GM21786 (cell line): ENCODE results near the gene TMEM244.
"Not testable (repeated sequence)": the region's sequence is repeated elsewhere in the genome, so short reads cannot be mapped to it uniquely, and the experiment has no call there.

Experiments used
- ATAC-seq: cut with Tn5 transposase; IDR thresholded peaks from one replicate; pipeline ENCODE4 v1.9.1; 2021; ENCODE audit not compliant: unreplicated experiment

The TMEM244 gene

DNA sequence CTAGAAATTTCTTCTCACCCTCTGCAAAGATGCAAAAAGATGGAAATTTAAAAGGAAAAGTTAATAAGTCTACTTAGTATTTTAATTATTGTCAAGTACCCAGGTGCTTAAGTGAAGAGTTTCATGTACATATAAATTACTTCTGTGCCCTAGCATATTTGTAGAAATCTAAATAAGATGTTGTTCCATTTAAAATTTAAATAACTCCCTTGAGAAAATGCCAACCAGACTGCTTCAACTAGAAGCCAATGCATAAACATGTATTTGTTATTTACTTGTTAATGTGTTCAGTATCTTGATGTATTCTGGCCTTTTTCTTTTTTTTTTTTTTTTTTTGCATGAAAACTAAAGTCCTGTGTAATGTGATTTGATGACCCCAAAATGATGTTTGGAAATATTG lies 6.3 kb upstream of the TMEM244 start:
- ATAC-seq = no peak

GRCh38 chr6:129866688-129867087 lies 5.6 kb upstream of the TMEM244 start:
- ATAC-seq = no peak

GRCh38 chr6:129866256-129866655 lies 5.1 kb upstream of the TMEM244 start:
- ATAC-seq = no peak

- ATAC-seq = no peak
These were observed 3.9 kb upstream of the TMEM244 start for GRCh38 chr6:129865013-129865412.

DNA sequence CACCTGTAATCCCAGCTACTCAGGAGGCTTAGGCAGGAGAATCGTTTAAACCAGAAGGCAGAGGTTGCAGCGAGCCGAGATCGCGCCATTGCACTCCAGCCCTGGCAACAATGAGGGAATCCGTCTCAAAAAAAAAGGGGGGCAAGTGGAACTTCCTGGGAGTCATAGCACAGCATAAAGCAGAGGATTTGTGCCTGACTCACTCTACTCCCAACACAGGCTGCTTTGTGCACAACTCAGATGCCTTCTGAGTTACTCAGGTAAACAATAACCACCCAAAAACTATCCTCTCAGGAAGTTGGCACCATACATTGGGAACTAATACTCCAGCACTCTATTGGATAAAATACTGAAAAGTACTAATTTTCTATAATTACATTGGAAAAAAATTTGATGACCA lies 2.5 kb upstream of the TMEM244 start:
- no peak for ATAC-seq

- no peak for ATAC-seq
These were observed 1.6 kb downstream of the TMEM244 start for GRCh38 chr6:129859524-129859923.

DNA sequence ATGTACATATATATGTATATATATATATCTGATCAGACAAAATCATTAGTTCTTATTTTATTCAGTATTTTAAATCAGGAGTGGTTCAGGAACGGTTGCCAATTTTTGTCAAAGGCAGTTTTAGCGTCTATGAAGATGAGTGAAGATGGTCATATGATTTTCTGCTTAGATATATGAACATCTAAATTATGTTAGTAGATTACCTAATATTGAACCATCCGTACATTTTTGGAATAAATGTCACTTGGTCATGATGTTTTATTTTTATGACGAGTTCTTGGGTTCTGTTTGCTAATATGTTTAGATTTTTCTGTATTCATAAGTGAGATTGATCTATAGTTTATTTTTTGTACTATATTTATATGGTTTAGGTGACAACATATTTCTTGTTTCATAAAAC lies 3.3 kb downstream of the TMEM244 start:
- no peak for ATAC-seq

DNA sequence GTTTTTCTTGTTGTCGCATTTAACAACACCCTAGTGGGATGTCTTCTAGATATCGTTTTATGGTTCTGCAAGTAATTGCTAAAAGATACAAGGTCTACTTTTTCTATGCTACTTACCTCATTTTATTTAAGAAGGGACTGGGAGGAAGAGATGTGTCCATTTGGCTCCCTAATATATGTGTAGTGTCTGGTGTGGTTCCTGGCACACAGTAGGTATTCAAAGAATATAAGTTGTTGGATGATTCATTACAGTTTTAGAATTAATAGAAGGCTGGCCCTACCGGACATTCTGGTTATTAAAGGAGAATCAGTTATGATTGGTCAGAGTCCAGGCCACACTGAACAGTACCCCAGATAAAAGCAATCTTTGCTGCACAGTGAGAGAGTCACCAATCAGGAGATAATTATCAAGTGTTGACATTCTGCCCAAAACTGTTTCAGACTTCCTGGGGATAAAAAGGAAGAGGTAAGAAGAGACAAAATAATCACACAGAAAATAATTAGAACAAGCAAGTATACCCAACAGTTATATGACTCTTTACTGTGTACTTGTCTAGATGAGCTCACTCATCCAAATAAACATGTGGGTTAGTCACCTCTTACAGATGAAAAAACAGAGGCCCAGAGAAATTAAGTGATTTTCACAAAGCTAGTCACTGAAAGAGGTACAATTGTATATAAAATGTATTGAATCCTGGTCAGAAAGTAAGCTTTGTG lies 7.0 kb downstream of the TMEM244 start:
- ATAC-seq = no peak

DNA sequence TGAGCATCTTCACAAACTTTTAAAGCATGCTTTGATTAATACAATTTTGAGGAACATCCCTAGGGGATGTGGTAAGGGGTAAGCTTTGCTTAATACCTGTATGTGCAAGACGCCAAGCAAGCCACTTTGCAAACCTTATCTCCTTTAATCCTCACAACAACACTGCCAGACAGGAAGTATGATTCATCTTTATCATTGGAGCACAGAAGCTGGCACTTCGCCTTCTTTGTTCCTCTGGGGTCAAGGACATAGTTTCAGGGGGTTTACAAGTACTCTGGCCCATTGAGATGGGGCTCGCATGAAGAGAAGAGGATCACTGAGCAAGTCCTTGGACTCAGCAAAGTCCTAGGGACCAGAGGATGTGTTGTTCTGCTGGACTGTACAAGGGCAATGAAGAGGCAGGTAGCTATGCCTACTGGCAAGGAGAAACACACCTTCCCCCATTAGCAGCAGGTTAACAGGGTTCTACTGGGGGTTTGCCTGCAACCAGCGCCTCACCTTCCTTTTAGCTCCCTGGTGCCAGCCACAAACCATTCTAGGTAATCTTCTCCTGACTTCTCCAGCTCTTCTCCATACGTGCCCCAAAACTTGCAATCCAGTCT lies 8.8 kb downstream of the TMEM244 start:
- no peak for ATAC-seq

- ATAC-seq = no peak
These were observed 11.7 kb downstream of the TMEM244 start for GRCh38 chr6:129849456-129849855.

DNA sequence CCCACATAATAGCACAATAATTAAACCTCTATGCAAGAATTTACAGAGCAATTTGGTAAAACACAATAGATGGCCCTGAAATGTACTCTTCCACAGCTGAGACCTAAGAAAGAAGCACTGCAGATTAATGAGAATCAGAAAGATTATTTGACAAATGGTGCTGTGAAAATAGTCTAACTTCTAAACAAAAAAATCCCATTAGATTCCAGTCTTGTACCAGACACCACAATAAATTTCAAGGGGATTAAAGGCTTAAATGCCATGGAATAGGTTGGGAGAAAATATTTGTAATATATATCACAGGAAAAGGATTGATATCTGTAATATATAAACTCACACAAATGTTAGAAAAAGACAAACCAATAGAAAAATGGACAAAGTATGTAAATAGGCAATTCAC lies 14.4 kb downstream of the TMEM244 start:
- ATAC-seq = no peak

DNA sequence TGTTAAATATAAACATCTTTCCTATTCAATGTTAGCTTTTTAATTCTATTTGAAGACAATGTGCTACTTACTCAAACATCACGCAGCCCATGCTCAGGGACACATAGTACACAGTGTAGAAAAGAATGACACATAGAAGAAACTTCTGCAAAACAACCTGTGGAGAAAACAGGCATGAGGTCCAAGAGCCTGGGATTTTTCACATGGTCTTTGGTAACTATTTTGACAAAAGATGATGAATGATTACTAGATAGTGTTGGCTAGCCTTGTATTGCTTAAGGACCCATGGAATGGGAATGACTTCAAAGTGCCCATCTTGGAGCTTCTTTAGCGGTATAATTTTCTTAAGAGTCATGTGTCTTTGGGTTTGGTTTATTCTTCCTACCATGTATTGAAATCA lies 15.4 kb downstream of the TMEM244 start:
- no peak for ATAC-seq

GRCh38 chr6:129844118-129844891 lies 16.8 kb downstream of the TMEM244 start:
- no peak for ATAC-seq

GRCh38 chr6:129843573-129843972 lies 17.5 kb downstream of the TMEM244 start:
- ATAC-seq = no peak

DNA sequence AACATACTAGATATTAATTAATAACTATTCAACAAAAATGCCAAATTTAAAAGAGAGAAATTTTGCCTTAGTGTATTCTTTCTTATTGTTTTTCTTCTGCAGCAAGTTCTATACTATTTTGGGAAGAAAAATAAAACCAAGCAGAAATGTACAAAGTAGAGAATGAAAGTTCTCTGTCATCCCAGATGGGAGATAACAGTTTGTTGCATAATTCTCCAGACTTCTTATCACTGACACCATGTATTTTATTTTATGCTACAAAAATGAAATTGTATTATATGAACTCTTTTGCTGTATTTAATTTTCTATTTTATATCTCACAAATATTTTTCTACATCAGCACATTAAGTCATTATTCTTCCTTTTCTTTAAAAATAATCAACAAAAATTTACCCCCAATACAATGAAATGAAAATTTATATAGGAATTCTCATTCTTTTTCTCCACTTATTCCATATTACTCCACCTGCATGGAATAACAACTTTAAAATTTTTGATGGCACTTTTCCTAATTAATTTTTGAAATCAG lies 18.2 kb downstream of the TMEM244 start:
- no peak for ATAC-seq

GRCh38 chr6:129842137-129842536 lies 19.0 kb downstream of the TMEM244 start:
- no peak for ATAC-seq

- ATAC-seq = not testable (repeated sequence)
These were observed 21.6 kb downstream of the TMEM244 start for GRCh38 chr6:129839562-129839961.

GRCh38 chr6:129835691-129836090 lies 25.4 kb downstream of the TMEM244 start:
- ATAC-seq = no peak

DNA sequence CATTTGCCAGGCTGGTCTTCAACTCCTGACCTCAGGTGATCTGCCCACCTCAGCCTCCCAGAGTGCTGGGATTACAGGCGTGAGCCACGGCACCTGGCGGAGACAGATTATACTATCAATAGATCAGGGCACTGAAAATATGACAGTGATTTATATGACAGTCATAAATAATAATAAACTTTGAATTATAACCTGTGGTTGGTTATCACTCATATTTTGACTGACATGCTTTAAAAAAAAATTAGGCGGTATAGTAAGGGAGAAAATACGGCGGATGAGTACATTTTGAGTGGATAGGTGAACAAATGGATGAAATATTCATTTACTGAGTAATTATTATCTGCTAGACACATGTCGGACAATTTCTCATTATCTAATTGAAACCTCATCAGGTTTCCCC lies 28.8 kb downstream of the TMEM244 start:
- no peak for ATAC-seq

DNA sequence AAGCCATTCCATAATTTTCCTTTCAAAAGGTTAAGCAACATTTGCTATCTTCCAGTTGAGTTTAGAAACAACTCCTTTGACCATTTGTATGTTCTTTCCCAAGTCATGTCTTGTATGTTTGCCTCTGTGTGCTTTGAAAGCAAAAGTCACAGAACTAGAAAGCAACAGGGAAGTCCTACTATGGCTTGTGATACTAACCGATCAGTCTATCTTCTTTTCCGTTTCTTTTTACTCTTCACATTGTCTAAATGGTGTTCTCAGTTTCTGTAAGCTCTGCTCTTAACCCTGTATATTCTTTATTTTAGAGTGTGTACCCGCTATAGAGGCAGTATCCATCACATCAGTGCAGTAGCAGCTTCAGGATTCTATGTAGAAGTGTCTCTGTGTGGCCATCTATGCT lies 32.9 kb downstream of the TMEM244 start:
- ATAC-seq = no peak

DNA sequence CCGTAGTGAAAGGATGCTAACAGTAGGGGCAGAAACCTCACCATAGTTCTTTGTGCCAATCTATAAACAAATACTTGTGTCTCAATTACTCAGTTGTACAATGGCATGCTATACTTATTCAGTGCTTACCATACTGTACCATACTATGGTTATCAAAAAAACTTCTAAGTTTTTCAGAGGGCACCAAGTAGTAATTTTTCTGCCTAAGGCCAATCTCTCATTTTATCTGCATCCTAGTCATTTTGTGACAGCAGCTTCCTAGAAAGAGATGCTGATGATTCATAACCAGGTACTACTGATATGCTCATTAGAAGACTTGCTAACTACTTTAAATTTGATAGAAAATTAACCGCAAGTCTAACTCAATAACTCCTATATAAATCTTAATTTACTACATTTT lies 42.9 kb downstream of the TMEM244 start:
- no peak for ATAC-seq

DNA sequence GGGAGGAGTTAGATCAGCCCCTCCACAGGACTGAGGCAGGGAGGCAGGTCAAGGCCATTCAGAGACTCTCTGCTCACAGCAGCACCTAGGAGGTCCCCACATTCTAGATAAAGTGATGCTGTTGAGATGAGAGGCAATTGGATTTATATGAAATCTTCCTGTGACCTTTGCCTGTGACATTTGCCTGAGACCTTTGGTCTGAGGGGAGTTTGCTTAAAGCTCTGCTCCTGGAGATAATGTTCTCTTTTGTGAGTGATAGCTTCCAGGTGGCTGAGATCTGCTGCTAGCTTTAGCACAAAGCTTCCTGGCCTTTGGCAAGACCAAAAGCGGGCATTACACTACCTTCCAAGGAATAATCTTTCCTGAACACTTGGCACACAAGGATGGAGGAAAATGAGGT lies 43.3 kb downstream of the TMEM244 start:
- no peak for ATAC-seq
